Measurements from ENCODE around the gene PIH1D2. TPM values are rescaled to one million over a fixed set of nuclear protein-coding genes. Genes with fewer than 3 reads are reported as not detected.

Gene PIH1D2
- total RNA-seq, 2 donors from 2014 or later: 1.2 to 2.5 TPM

- Mint-ChIP-seq H3K36me3 (peaks cover 18 to 36% of the 10 kb centered on the region in 2 donors), H3K9me3 (no peaks in the 10 kb centered on the region), H3K27ac (peak overlapping the region; percentile 99 to 100)
- DNase-seq (ENCODE audit: low spot score in 2 of 2) (no peak), ATAC-seq (peak in 1 of 2 donors; percentile 1)
Measured at GRCh38 chr11:112025707-112026106, 48.1 kb downstream of the PIH1D2 start.

- Mint-ChIP-seq H3K9me3 (no peaks in the 10 kb centered on the region), H3K36me3 (peaks cover 18 to 39% of the 10 kb centered on the region in 2 donors)
- DNase-seq (ENCODE audit: low spot score in 2 of 2): peak; percentile 81 to 82
Measured at GRCh38 chr11:112024773-112025678, 48.8 kb downstream of the PIH1D2 start, which contains the start of gene DLAT. Gene DLAT (plus strand): TSS chr11:112025408. CDS start chr11:112025473, 65 bp downstream.

GRCh38 chr11:112024178-112024772 is 49.5 kb downstream of the PIH1D2 start:
- Mint-ChIP-seq H3K36me3 (peaks cover 18 to 37% of the 10 kb centered on the region in 2 donors), H3K27ac (peak overlapping the region; percentile 99 to 100), H3K9me3 (no peaks in the 10 kb centered on the region)
- ATAC-seq (peak; percentile 6 to 16), DNase-seq (ENCODE audit: low spot score in 2 of 2) (peak in 1 of 2 donors; percentile 6)

More at GRCh38 chr11:112024773-112025678, 48.8 kb downstream of the PIH1D2 start, which contains the start of gene DLAT:
- ATAC-seq: peak; percentile 89 to 91
- peak within 1 kb of the TSS; percentile 99 to 100 for H3K27ac Mint-ChIP-seq

- DNase-seq (ENCODE audit: low spot score in 2 of 2) (no peak), ATAC-seq (no peak)
- Mint-ChIP-seq H3K9me3 (no peaks in the 10 kb centered on the region), H3K36me3 (peaks cover 18 to 29% of the 10 kb centered on the region in 2 donors), H3K27ac (peak overlapping the region in 1 of 2 donors; percentile 76)
Measured at GRCh38 chr11:112023104-112023503, 50.7 kb downstream of the PIH1D2 start.

- Mint-ChIP-seq H3K9me3 (no peaks in the 10 kb centered on the region), H3K27ac (no peak overlapping the region), H3K36me3 (peaks cover 0 to 12% of the 10 kb centered on the region in 2 donors)
- no peak for DNase-seq (ENCODE audit: low spot score in 2 of 2)
- no peak for ATAC-seq
Measured at GRCh38 chr11:112019066-112019465, 54.8 kb downstream of the PIH1D2 start.

Other genes with a start within 250 kb of the PIH1D2 start
- gene ALG9, start 202.4 kb downstream of the PIH1D2 start, total RNA-seq: 10 to 100 TPM; 24.0 to 40.5 TPM
- 1 to 10 TPM; 4.9 to 5.1 TPM for gene FDXACB1, start 194.9 kb downstream of the PIH1D2 start, total RNA-seq
- 10 to 100 TPM; 30.8 to 35.7 TPM for gene CFAP68, start 194.5 kb downstream of the PIH1D2 start, total RNA-seq
- not detected for gene CRYAB, start 162.2 kb downstream of the PIH1D2 start, total RNA-seq
- not detected for gene HSPB2, start 161.3 kb downstream of the PIH1D2 start, total RNA-seq
- gene C11orf52, start 155.1 kb downstream of the PIH1D2 start, total RNA-seq: not detected
- 10 to 100 TPM in 1 of 2 donors, 1 to 10 TPM in 1; 5.6 to 30.2 TPM for gene DIXDC1, start 136.7 kb downstream of the PIH1D2 start, total RNA-seq
- gene DLAT, start 48.6 kb downstream of the PIH1D2 start, total RNA-seq: 10 to 100 TPM; 37.4 to 46.4 TPM
- gene NKAPD1, start 282 bp upstream of the PIH1D2 start, total RNA-seq: 10 to 100 TPM; 16.9 to 20.1 TPM
- gene TIMM8B, start 12.7 kb upstream of the PIH1D2 start, total RNA-seq: 10 to 100 TPM; 33.5 to 49.4 TPM
- 100 to 1,000 TPM; 106 to 115 TPM for gene SDHD, start 12.9 kb upstream of the PIH1D2 start, total RNA-seq
- gene IL18, start 90.1 kb upstream of the PIH1D2 start, total RNA-seq: not detected
- under 1 TPM in 1 of 2 donors, not detected in 1; 0.29 TPM for gene TEX12, start 93.4 kb upstream of the PIH1D2 start, total RNA-seq
- 1 to 10 TPM; 3.6 to 5.3 TPM for gene BCO2, start 101.5 kb upstream of the PIH1D2 start, total RNA-seq
- gene PTS, start 152.4 kb upstream of the PIH1D2 start, total RNA-seq: 10 to 100 TPM; 18.6 to 63.6 TPM
- not detected for gene PLET1, start 186.8 kb upstream of the PIH1D2 start, total RNA-seq